Right lobe of liver (tissue), 6 donors: Measurements from ENCODE around the gene ADCY3. TPM values are rescaled to one million over a fixed set of nuclear protein-coding genes. Genes with fewer than 3 reads are reported as not detected.

ENCODE experiments used
- ATAC-seq, 4 donors: fragments of 200-7000 bp; cut with Tn5 transposase; one replicate each; pipeline ENCODE4 v1.9.1; 2020; ENCODE audit warnings: mild to moderate bottlenecking in 4 of 4, moderate library complexity in 4 of 4
- DNase-seq, 3 donors: peaks; one replicate each; pipeline ENCODE4 v3.0.0-alpha.2; 2020
- H3K27ac ChIP-seq, 3 donors: fragments of 200-600 bp; one replicate each; pipeline ENCODE4 v1.8.0; 2022
- H3K27me3 ChIP-seq, 2 donors: fragments of 200-600 bp; one replicate each; pipeline ENCODE4 v1.8.0; 2022
- H3K36me3 ChIP-seq, 4 donors: fragments of 200-600 bp; sonication (generic) in 1 of 4; one replicate each; pipeline versions ENCODE4 v1.5.1 to v1.8.0; 2017 to 2022; ENCODE audit warnings: control low read depth in 1 of 4
- H3K4me1 ChIP-seq, 4 donors: fragments of 200-600 bp; sonication (generic) in 1 of 4; one replicate each; pipeline versions ENCODE4 v1.5.1 to v1.8.0; 2017 to 2022; ENCODE audit warnings: control low read depth in 1 of 4
- H3K4me3 ChIP-seq, 3 donors: fragments of 200-600 bp; one replicate each; pipeline ENCODE4 v1.8.0; 2022
- H3K9me3 ChIP-seq, 4 donors: fragments of 200-600 bp; sonication (generic) in 1 of 4; one replicate each; pipeline versions ENCODE4 v1.5.1 to v1.8.0; 2017 to 2022; ENCODE audit warnings: control low read depth in 1 of 4
- CTCF ChIP-seq, 4 donors: fragments of 200-600 bp in 3 of 4; fragments of 450-650 bp in 1 of 4; IDR thresholded peaks; one replicate each; pipeline versions ENCODE4 v1.5.1 to v1.8.0; 2016 to 2022; ENCODE audit warnings: antibody characterized with exemption in 4 of 4, mild to moderate bottlenecking in 2 of 4
- POLR2A ChIP-seq: fragments of 450-650 bp; IDR thresholded peaks from one replicate; pipeline ENCODE4 v1.6.1; 2017; ENCODE audit warnings: antibody characterized with exemption, mild to moderate bottlenecking
- WGBS: methylation state at CpG from one replicate; pipeline ENCODE4 v1.1.6; 2018; ENCODE audit warnings: low coverage, low lambda C conversion rate; ENCODE audit not compliant: insufficient coverage; ENCODE audit errors: missing lambda C conversion rate; 5-methylcytosine and 5-hydroxymethylcytosine counted together
- intact Hi-C, 2 donors: fragments of 100-400 bp; cut with DNase I; formaldehyde crosslinking; loops; one replicate each; pipeline versions ENCODE4 v1.11.2 to v1.14.1; 2022
- total RNA-seq, 6 experiments: library from RNA; depleted of rRNA in 2 of 6; stranded (reverse); fragments of >200 nt in 2 of 6; fragmentation: NEBNext Ultra II Directional in 3 of 6; extraction: Animal tissue kit (Norgen Biotek cat#: 25700) in 3 of 6; gene quantifications; one replicate each; pipeline versions ENCODE4 v1.1.0 to v1.2.4, GENCODE V29; 2016 to 2023
- donor health status: DM: no; HTN: yes; CAD: no.
- donor health status: DM: no; HTN: no; CAD: no.
- donor health status: DM: no; HTN: no; CAD: no.
- donor health status: DM: no; HTN: yes; CAD: no.
- donor health status: DM: no; HTN: yes; CAD: no.

ADCY3 gene
- total RNA-seq, 6 experiments from 2014 or later: 2.2 to 7.0 (median 5.6) TPM

- intact Hi-C loops: no loop called here
- TF ChIP-seq CTCF (IDR thresholded peaks at IDR 0.05): no peak
- no peak for TF ChIP-seq POLR2A
- Histone ChIP-seq H3K36me3 (no peaks in the 10 kb centered on the region), H3K27me3 (no peaks in the 10 kb centered on the region), H3K4me3 (no peak overlapping the region), H3K9me3 (no peaks in the 10 kb centered on the region), H3K4me1 (no peaks in the 10 kb centered on the region), H3K27ac (no peak overlapping the region)
- ATAC-seq: peak in 1 of 4 donors; percentile 17
- no peak for DNase-seq
- 65% methylated on average over 2 of the region's 5 CpGs for WGBS
Measured at GRCh38 chr2:24870440-24870839, 49.6 kb downstream of the ADCY3 start.

GRCh38 chr2:24866946-24867345, 53.1 kb downstream of the ADCY3 start:
- Histone ChIP-seq H3K4me1 (no peaks in the 10 kb centered on the region), H3K36me3 (no peaks in the 10 kb centered on the region), H3K27me3 (no peaks in the 10 kb centered on the region), H3K9me3 (no peaks in the 10 kb centered on the region), H3K4me3 (no peak overlapping the region), H3K27ac (no peak overlapping the region)
- WGBS: 79% methylated on average over 6 of the region's 6 CpGs
- DNase-seq (no peak), ATAC-seq (no peak)
- TF ChIP-seq CTCF (IDR thresholded peaks at IDR 0.05): no peak
- TF ChIP-seq POLR2A: no peak
- intact Hi-C loops: no loop called here

DNA sequence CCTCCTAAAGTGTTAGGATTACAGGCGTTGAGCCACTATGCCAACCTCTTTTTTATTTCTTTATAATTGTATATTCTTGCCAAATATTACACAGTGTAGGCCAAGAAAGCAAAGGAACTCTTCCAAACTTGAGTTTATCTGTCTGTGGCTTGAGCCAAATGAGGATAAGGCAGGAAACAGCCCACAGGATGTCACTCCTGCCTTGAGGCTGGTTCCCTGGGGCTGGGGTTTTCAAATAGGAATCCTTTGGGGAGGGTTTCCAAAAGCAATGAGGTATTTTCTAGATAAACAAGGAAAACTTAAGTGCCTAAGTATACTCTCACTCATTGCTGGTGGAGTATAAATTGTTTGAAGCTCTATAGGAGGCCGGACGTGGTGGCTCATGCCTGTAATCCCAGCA, 56.4 kb downstream of the ADCY3 start:
- Histone ChIP-seq H3K4me1 (no peaks in the 10 kb centered on the region), H3K27ac (no peak overlapping the region), H3K27me3 (no peaks in the 10 kb centered on the region), H3K36me3 (no peaks in the 10 kb centered on the region), H3K9me3 (no peaks in the 10 kb centered on the region), H3K4me3 (no peak overlapping the region)
- 74% methylated on average over 3 of the region's 3 CpGs for WGBS
- no peak for TF ChIP-seq POLR2A
- no peak for TF ChIP-seq CTCF (IDR thresholded peaks at IDR 0.05)
- intact Hi-C loops: no loop called here
- ATAC-seq (no peak), DNase-seq (no peak)

- Histone ChIP-seq H3K4me3 (no peak overlapping the region), H3K4me1 (no peaks in the 10 kb centered on the region), H3K27ac (no peak overlapping the region), H3K36me3 (no peaks in the 10 kb centered on the region), H3K27me3 (no peaks in the 10 kb centered on the region), H3K9me3 (no peaks in the 10 kb centered on the region)
- WGBS: 85% methylated on average over 5 of the region's 11 CpGs
- DNase-seq (no peak), ATAC-seq (no peak)
- intact Hi-C loops: no loop called here
- TF ChIP-seq POLR2A (no peak), CTCF (IDR thresholded peaks at IDR 0.05) (no peak)
Measured at GRCh38 chr2:24861500-24861899, 58.5 kb downstream of the ADCY3 start.

- DNase-seq: no peak
- Histone ChIP-seq H3K36me3 (no peaks in the 10 kb centered on the region), H3K9me3 (no peaks in the 10 kb centered on the region), H3K27ac (no peak overlapping the region), H3K4me3 (no peak overlapping the region), H3K4me1 (no peaks in the 10 kb centered on the region), H3K27me3 (no peaks in the 10 kb centered on the region)
- no peak for ATAC-seq
- TF ChIP-seq CTCF (IDR thresholded peaks at IDR 0.05) (no peak), POLR2A (no peak)
- WGBS: 90% methylated on average over 2 of the region's 7 CpGs
- intact Hi-C loops: no loop called here
Measured at GRCh38 chr2:24860631-24861030, 59.4 kb downstream of the ADCY3 start.
